ENCODE measurements around the gene POLR2E. TPM values are rescaled to one million over a fixed set of nuclear protein-coding genes. Genes with fewer than 3 reads are reported as not detected.

The POLR2E gene
- total and polyA plus RNA-seq, 2 of the 8 experiments (the other 6 are each of a cell fraction or from before 2014, with no cell fraction given) = 281 to 381 TPM

- no peak overlapping the region for H2BK5ac ChIP-seq (ENCODE audit: low read depth, low read length)
- H2BK120ac ChIP-seq (replicated peaks; ENCODE audit: low read depth, low read length) = no peak overlapping the region
- ChIA-PET POLR2A (ENCODE audit: partially characterized antibody) (interaction anchor here (1.0 to 1.3 kb wide), 3 partner anchors 11 to 153 kb away, joined by 3 read pairs; no protein-coding TSS in a partner anchor), CTCF (ENCODE audit: partially characterized antibody) (interaction anchor here (1.2 kb wide), 1 partner anchor 8 kb away, joined by 4 read pairs; no protein-coding TSS in a partner anchor)
- H3K27ac ChIP-seq (ENCODE audit: low read depth, low read length) = no peak overlapping the region
- H3K79me2 ChIP-seq (ENCODE audit: control insufficient read depth in 1 of 2, insufficient read depth in 2 of 2, low read length in 2 of 2) = no peaks in the 10 kb centered on the region
- DNase-seq (ENCODE audit: low read depth in 1 of 2, low spot score in 2 of 2) = no peak
- WGBS, 2 experiments (ENCODE audit: extremely low coverage in 1 of 2, insufficient coverage in 1 of 2, insufficient read length in 1 of 2, insufficient replicate concordance in 2 of 2, low coverage in 1 of 2, low lambda C conversion rate in 2 of 2, missing lambda C conversion rate in 1 of 2) = 94% methylated on average over 26 of the region's 34 CpGs; no CpG with 5 or more reads in 1 of the 2 experiments
- no peak overlapping the region for H2BK20ac ChIP-seq (ENCODE audit: low read length)
- H4K20me1 ChIP-seq (replicated peaks in 1 of 2; ENCODE audit: control insufficient read depth in 1 of 2, insufficient read depth in 2 of 2, low read length in 2 of 2) = peaks cover 0 to 3% of the 10 kb centered on the region in 2 experiments
- peaks cover 0 to 4% (median 2%) of the 10 kb centered on the region in 4 experiments; a peak in 3 of 7 replicates for H3K4me1 ChIP-seq (replicated peaks in 1 of 4; ENCODE audit: control insufficient read depth in 3 of 4, insufficient read depth in 4 of 4, low read length in 3 of 4)
- no peak overlapping the region for H3K14ac ChIP-seq (ENCODE audit: insufficient read length)
- no peak overlapping the region for H3K4ac ChIP-seq (replicated peaks; ENCODE audit: insufficient read length, low read depth, low read length)
- no peaks in the 10 kb centered on the region for H3K79me1 ChIP-seq (ENCODE audit: low read depth, low read length)
- no peaks in the 10 kb centered on the region for H3K9me3 ChIP-seq (ENCODE audit: insufficient read depth in 2 of 2, low read depth in 1 of 2, low read length in 1 of 2)
- H3K56ac ChIP-seq (replicated peaks; ENCODE audit: insufficient read length, low read depth, low read length) = no peak overlapping the region
- H3K4me2 ChIP-seq (ENCODE audit: insufficient read depth in 1 of 2, low read depth in 2 of 2, low read length in 2 of 2) = no peak overlapping the region
- no peaks in the 10 kb centered on the region for H3K23me2 ChIP-seq (ENCODE audit: low read depth, low read length)
- no peak overlapping the region for H4K8ac ChIP-seq (ENCODE audit: extremely low read depth, insufficient read depth, low read length)
- no peak overlapping the region for H2AK5ac ChIP-seq (ENCODE audit: low read depth, low read length)
- H3K18ac ChIP-seq (ENCODE audit: extremely low read depth, low read length) = no peak overlapping the region
- H2AFZ ChIP-seq (ENCODE audit: low read length) = no peak overlapping the region
- no peak overlapping the region for H4K91ac ChIP-seq (replicated peaks; ENCODE audit: insufficient read length, low read length)
- H3K27me3 ChIP-seq (replicated peaks in 1 of 4; ENCODE audit: control insufficient read depth in 3 of 4, extremely low read depth in 1 of 4, insufficient read depth in 3 of 4, low read length in 3 of 4) = no peaks in the 10 kb centered on the region
- FAIRE-seq = no peak
- no peak overlapping the region for H3K23ac ChIP-seq (ENCODE audit: insufficient read length)
- H2BK12ac ChIP-seq (ENCODE audit: low read depth, low read length) = no peak overlapping the region
- no peak overlapping the region for H4K5ac ChIP-seq (ENCODE audit: insufficient read length, low read depth, low read length)
- H3K4me3 ChIP-seq (ENCODE audit: extremely low read depth in 1 of 4, insufficient read depth in 2 of 4, low read depth in 3 of 4, low read length in 4 of 4) = no peak overlapping the region
- H3K36me3 ChIP-seq (ENCODE audit: control insufficient read depth in 2 of 4, insufficient read depth in 4 of 4, low read length in 3 of 4) = peaks cover 0 to 55% (median 9%) of the 10 kb centered on the region in 4 experiments; a peak in 4 of 8 replicates
- no peak overlapping the region for H2BK15ac ChIP-seq (ENCODE audit: low read length)
- no peak overlapping the region for H3K9ac ChIP-seq (replicated peaks in 1 of 4; ENCODE audit: extremely low read depth in 1 of 4, low read depth in 3 of 4, low read length in 3 of 4)
- TF ChIP-seq EP300 (IDR thresholded peaks at IDR 0.05; ENCODE audit: borderline replicate concordance in 1 of 2, low read depth in 2 of 2, low read length in 2 of 2) (no peak), USF2 (IDR thresholded peaks at IDR 0.05; ENCODE audit: low read length) (no peak), SIN3A (conservative IDR thresholded peaks at IDR 0.05 in 1 of 2, IDR thresholded peaks at IDR 0.05 in 1 of 2; ENCODE audit: low read depth in 1 of 2, low read length in 2 of 2) (no peak), CTBP2 (IDR thresholded peaks at IDR 0.05; ENCODE audit: borderline replicate concordance, insufficient read depth, insufficient read length, low read length) (no peak), RAD21 (IDR thresholded peaks at IDR 0.05 in 1 of 2, conservative IDR thresholded peaks at IDR 0.05 in 1 of 2; ENCODE audit: low read depth in 2 of 2, low read length in 2 of 2) (no peak)
Measured at GRCh38 chr19:1118999-1119398, 23.8 kb upstream of the POLR2E start.
